HG02642 (cell line): ENCODE measurements around the gene BBS12.
A peak's percentile ranks its signal among the peaks of the same experiment; 100 is the strongest.
"Not testable (repeated sequence)": the region's sequence is repeated elsewhere in the genome, so short reads cannot be mapped to it uniquely, and the experiment has no call there.

Source experiments
- ATAC-seq: cut with Tn5 transposase; IDR thresholded peaks from one replicate; pipeline ENCODE4 v1.9.1; 2021; ENCODE audit warnings: mild to moderate bottlenecking; ENCODE audit not compliant: unreplicated experiment, poor library complexity

The BBS12 gene

GRCh38 chr4:122762966-122763716 lies 30.6 kb downstream of the BBS12 start:
- ATAC-seq = no peak

DNA sequence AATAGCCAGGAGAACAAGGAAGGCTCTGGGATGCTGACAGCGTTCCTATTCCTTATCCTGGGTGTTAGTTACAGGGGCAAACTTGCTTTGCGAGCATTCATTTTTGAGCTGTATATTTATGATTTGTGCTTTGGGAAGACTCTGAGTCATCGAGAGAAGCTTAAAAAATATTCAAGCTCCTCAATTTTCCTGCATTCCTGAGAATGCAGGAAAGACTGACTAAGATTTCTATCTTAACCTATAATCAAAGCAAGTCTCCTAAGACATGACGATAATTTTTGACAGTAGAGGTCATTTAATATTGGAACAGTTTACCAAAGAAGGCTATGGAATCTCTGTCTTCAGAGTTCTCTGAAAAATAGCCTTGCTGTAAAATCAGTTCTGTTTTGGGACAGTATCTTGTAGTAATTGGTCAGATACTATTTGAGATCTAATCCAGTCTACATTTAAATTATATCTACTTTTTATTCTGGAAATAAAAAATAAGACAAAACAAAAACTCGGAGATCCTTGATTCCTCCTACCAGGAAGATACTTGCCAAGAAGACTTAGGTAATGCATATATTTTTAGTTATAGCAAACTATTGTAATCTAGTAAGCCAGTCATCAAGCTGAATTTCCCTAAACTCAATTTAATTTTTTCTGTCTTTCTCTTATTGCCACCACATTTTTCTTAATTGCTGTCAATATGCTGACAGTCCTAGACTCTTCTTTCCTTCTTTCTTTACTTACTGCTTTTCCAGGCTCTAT lies 31.7 kb downstream of the BBS12 start:
- no peak for ATAC-seq

DNA sequence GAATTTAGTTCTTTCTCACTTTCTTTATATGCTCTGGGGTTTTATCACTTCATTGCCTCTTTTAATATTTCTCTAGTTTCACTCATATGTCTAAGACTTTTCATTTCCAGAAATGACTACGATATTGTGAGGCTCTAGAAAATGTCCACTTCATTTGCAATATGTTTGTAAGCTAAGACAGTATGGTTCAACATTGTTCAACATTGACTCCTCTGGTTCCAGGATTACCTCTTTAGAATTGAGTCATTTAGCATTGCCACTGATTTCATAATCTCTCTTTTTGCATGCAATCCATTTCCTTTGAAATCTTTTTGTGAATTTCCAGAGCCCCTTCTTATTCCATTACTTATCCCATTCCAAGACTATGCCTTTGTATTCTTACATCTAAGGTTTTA lies 32.3 kb downstream of the BBS12 start:
- ATAC-seq = peak; percentile 86

GRCh38 chr4:122765692-122766352 lies 33.3 kb downstream of the BBS12 start:
- ATAC-seq = no peak

- no peak for ATAC-seq
These were observed 33.8 kb downstream of the BBS12 start for GRCh38 chr4:122766353-122766705.

GRCh38 chr4:122766950-122767349 lies 34.4 kb downstream of the BBS12 start:
- ATAC-seq = no peak

DNA sequence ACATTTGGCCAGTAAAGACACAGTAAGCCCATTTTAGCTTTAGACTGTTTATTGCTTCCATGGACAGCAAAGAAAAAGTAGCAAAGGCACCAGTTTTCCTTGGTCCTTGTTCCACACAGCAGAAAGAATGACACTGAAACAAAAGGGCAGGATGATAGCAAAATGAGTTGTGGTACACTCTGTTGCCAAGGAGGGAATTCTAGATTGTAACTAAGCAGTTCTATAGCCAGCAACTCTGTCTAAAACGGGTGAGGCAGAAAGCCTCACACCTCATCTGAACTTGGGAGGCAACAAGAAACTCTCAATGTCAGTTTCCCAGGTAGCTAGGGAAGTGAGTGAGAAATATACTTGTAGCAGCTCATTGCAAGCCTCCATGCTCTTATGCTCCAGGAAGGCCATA lies 39.2 kb downstream of the BBS12 start:
- ATAC-seq = no peak

DNA sequence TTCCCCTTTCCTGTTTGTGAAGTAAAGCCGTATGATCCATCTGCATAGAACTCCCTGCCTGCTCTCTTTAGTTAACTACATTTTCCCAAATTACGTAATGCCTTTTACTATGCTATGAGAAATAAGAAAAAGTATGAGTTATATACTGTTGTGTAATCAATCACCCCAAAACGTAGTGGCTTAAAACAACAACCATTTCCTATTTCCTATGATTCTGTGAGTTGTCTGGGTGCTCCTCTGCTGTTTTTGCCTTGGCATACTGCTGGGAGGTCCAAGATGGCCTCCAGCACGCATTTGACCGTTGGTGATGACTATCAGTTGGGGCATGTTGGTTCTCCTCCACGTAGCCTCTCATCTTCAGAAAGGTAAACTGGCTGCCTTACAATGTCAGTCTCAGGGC lies 39.8 kb downstream of the BBS12 start:
- ATAC-seq = no peak

DNA sequence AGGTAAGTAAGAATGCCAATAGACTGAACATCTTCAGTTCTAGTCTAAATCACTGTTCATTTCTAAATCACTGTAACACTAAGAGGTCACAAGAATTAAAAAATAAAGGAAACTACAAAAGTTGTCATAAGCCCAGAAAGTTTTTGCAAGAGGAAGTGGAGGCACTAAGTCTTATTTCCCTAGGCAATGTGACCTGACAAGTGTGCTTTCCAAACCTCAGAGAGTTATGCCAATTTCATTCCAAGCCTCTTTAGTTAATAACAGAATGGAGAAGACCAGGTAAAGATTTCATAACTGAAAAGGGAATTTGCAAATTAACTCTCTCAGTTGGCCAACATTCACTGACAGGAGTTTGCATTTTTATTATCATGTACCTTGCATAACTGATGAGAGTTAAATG lies 40.5 kb downstream of the BBS12 start:
- ATAC-seq = no peak

GRCh38 chr4:122775039-122775438 lies 42.5 kb downstream of the BBS12 start:
- ATAC-seq = no peak

DNA sequence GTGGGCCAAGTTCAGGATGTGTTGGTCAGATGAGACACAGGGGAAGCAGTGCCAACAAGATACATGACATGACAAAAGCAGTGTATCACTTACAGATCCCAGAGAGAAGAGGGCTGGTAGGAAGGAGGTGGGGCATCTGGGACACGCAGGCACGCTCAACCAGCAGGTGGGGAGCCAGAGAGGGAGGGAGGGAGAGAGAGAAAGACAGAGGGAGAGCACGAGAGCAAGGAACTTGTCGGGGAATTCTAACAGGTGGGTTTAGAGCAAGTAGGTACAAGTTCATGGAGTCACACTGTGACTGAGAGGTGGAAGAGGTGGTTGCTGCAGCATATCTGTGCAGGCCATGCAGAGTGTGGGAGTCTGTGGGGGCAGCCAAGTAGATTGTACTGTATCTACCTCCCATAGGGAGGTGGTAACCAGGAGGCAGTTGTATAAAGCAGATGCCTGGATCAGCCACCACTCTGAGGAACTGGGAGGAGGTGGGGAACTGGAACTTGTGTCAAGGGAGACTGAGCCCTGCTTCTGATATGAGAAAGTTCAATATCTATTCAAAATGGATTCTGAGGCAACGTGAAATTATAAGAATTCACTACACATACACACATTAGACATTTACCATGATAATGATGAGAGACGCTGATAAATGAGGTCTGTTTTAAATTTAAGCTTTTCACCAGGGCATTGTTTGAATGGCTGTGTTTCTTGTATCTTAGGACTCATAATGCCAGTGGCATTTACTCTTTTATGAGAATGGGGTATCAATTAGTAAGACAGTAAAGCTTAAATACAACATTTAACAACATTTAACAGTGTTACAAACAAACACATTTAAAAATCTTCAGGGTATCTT lies 43.7 kb downstream of the BBS12 start:
- no peak for ATAC-seq

- no peak for ATAC-seq
These were observed 44.4 kb downstream of the BBS12 start for GRCh38 chr4:122776916-122777315.

DNA sequence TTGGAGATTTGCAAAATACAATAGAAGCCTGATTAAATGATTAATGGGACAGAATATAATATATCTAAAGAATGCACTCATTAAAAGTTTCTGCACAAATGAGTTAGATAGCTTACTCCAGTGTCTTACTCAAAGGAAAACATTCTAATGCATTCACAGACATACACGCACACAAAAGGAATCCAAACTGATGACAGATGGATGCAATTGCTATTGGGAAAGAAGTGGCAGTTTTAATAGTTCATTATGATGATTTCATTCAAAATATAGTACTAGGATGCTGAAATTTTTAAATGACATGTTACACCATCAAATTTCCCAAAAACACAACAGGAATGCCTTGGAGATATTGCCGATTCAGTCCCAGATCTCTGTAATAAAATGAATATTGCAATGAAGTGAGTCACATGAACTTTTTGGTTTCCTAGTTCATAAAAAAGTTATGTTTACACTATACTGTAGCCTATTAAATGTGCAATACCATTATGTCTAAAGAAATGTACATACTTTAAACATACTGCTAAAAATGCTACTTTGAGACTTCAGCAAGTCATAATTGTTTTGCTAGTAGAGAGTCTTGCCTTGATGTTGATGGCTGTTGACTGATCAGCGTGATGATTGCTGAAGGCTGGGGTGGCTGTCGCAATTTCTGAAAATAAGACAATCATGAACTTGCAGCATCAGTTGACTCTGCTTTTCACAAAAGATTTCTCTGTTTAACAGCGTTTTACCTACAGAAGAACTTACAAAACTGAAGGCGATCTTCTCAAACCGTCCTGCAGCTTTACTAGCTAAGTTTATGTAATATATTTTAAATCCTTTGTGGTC lies 45.6 kb downstream of the BBS12 start:
- ATAC-seq = no peak

- ATAC-seq = no peak
These were observed 49.0 kb downstream of the BBS12 start for GRCh38 chr4:122781486-122781885.

GRCh38 chr4:122783301-122784215 lies 51.1 kb downstream of the BBS12 start:
- ATAC-seq = no peak

DNA sequence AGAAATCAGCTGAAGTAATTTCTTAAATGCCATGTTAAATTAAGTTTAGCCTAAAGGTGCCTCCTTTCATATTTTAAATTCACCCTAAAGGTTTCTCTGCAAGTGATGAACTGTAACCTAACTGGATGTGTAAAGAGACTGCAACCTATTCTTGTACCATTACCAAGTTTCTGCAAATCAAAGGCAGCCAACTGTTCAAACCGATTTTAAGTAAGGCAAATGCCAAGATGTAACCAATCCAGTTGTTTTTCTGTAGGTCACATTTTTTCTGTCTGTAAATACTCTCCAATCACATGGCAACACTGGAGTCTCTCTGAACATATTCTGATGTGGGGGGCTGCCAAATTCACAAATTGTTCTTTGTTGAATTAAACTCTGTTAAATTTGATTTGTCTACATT lies 51.8 kb downstream of the BBS12 start:
- ATAC-seq = no peak

GRCh38 chr4:122785099-122785498 lies 52.6 kb downstream of the BBS12 start:
- no peak for ATAC-seq

- not testable (repeated sequence) for ATAC-seq
These were observed 53.8 kb downstream of the BBS12 start for GRCh38 chr4:122786296-122786695.

- not testable (repeated sequence) for ATAC-seq
These were observed 54.4 kb downstream of the BBS12 start for GRCh38 chr4:122786920-122787319.
